ENCODE measurements around the gene DEPP1. TPM values are rescaled to one million over a fixed set of nuclear protein-coding genes. Genes with fewer than 3 reads are reported as not detected.

Gene DEPP1
- total RNA-seq, 6 experiments from 2014 or later, result 5.3 to 94.6 (median 71.5) TPM

GRCh38 chr10:44956226-44956625 is 22.4 kb downstream of the DEPP1 start:
- TF ChIP-seq, protein P1, sequence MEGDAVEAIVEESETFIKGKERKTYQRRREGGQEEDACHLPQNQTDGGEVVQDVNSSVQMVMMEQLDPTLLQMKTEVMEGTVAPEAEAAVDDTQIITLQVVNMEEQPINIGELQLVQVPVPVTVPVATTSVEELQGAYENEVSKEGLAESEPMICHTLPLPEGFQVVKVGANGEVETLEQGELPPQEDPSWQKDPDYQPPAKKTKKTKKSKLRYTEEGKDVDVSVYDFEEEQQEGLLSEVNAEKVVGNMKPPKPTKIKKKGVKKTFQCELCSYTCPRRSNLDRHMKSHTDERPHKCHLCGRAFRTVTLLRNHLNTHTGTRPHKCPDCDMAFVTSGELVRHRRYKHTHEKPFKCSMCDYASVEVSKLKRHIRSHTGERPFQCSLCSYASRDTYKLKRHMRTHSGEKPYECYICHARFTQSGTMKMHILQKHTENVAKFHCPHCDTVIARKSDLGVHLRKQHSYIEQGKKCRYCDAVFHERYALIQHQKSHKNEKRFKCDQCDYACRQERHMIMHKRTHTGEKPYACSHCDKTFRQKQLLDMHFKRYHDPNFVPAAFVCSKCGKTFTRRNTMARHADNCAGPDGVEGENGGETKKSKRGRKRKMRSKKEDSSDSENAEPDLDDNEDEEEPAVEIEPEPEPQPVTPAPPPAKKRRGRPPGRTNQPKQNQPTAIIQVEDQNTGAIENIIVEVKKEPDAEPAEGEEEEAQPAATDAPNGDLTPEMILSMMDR (IDR thresholded peaks at IDR 0.05), result no peak
- no peak for TF ChIP-seq POLR2A (IDR thresholded peaks at IDR 0.05)
- Histone ChIP-seq H3K4me3 (no peak overlapping the region), H3K27ac (no peak overlapping the region), H3K4me1 (peaks cover 0 to 35% (median 6%) of the 10 kb centered on the region in 4 donors), H3K27me3 (no peaks in the 10 kb centered on the region), H3K36me3 (peaks cover 0 to 4% (median 0%) of the 10 kb centered on the region in 4 donors), H3K9me3 (no peaks in the 10 kb centered on the region)
- WGBS (ENCODE audit: insufficient coverage, low coverage, low lambda C conversion rate, missing lambda C conversion rate), result 88% methylated on average over 4 of the region's 4 CpGs
- intact Hi-C loops (cut with DNase I), result no loop called here
- ATAC-seq (no peak), DNase-seq (peak in 1 of 3 donors; percentile 17)

DNA sequence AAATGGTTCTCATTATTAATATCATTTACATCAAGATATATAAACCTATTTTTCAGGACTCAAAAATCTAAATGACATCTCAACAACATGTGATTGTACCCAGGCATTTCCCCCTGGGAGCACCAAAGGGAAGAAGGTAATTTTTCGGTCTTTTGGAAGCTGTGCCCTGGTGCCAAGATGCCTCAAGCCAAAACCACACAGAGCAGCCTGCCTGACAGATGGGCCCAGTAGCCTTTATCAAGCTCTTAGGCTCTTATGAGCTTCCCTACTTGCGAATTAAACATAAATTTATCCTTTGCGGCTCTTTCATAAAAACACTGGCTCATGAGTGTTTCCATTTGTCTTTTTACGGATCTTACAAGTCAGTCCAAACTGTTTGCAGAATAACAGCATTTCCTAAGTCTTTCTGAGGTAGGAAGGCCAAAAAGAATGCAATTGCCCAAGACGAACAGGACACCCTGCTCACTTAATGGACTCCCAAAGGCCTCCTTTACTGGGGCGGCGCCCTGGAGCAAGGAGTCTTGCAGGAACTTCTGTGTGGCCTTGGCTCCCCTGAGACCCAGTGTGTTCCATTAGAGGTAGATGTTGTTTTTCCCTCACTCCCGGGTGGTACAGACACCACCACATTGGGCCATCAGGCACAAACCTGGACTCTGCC is 23.1 kb downstream of the DEPP1 start:
- ATAC-seq (no peak), DNase-seq (peak in 1 of 3 donors; percentile 20)
- H3K4me1 ChIP-seq, result peaks cover 0 to 28% (median 6%) of the 10 kb centered on the region in 4 donors
- no peak overlapping the region for H3K4me3 ChIP-seq
- TF ChIP-seq POLR2A (IDR thresholded peaks at IDR 0.05), result no peak
- TF ChIP-seq, protein P1 (IDR thresholded peaks at IDR 0.05), result no peak
- WGBS (ENCODE audit: insufficient coverage, low coverage, low lambda C conversion rate, missing lambda C conversion rate), result 87% methylated on average over 8 of the region's 8 CpGs
- intact Hi-C loops (cut with DNase I), result no loop called here
- H3K27ac ChIP-seq, result no peak overlapping the region
- H3K27me3 ChIP-seq, result no peaks in the 10 kb centered on the region
- no peaks in the 10 kb centered on the region for H3K9me3 ChIP-seq
- peaks cover 0 to 4% (median 0%) of the 10 kb centered on the region in 4 donors for H3K36me3 ChIP-seq

GRCh38 chr10:44954962-44955361 is 23.6 kb downstream of the DEPP1 start:
- Histone ChIP-seq H3K27me3 (no peaks in the 10 kb centered on the region), H3K27ac (no peak overlapping the region), H3K4me1 (peaks cover 0 to 22% (median 4%) of the 10 kb centered on the region in 4 donors), H3K36me3 (peaks cover 0 to 4% (median 0%) of the 10 kb centered on the region in 4 donors), H3K4me3 (no peak overlapping the region), H3K9me3 (no peaks in the 10 kb centered on the region)
- DNase-seq, result no peak
- TF ChIP-seq, protein P1 (IDR thresholded peaks at IDR 0.05), result no peak
- TF ChIP-seq POLR2A (IDR thresholded peaks at IDR 0.05), result no peak
- intact Hi-C loops (cut with DNase I), result no loop called here
- no peak for ATAC-seq

DNA sequence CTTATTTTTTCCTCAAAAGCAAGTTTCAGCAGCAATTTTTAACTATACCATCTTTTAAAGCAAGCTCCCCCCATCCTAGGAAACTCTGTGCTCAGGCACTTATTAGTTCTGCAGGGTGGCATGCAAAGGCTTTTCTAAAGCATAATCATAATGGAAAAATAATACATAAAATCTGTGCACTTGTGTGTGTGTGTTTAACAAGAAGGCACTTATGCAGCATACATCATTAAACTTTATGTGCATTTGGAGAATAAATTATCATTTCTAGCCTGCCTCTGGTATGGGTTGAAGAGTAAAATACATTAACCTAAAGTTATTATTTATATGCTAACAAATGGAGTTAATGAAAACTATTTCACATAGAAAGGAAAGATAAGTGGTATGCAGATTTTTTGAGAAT is 24.6 kb downstream of the DEPP1 start:
- no peak overlapping the region for H3K27ac ChIP-seq
- peaks cover 0 to 20% (median 4%) of the 10 kb centered on the region in 4 donors for H3K4me1 ChIP-seq
- no peaks in the 10 kb centered on the region for H3K9me3 ChIP-seq
- intact Hi-C loops (cut with DNase I), result no loop called here
- peaks cover 0 to 4% (median 0%) of the 10 kb centered on the region in 4 donors for H3K36me3 ChIP-seq
- ATAC-seq, result no peak
- no peak overlapping the region for H3K4me3 ChIP-seq
- DNase-seq, result no peak
- no peak for TF ChIP-seq POLR2A (IDR thresholded peaks at IDR 0.05)
- TF ChIP-seq, protein P1 (IDR thresholded peaks at IDR 0.05), result no peak
- H3K27me3 ChIP-seq, result no peaks in the 10 kb centered on the region
